Hematopoietic multipotent progenitor cell treated with erythropoietin and hydrocortisone succinate and interleukin-3 and kit ligand, for 15 days (in vitro differentiated cells): ENCODE measurements around the gene IL5RA.

Source experiments
- DNase-seq: peaks from one replicate; pipeline ENCODE4 v3.0.0-alpha.2; 2015; ENCODE audit warnings: low spot score

The IL5RA gene

GRCh38 chr3:3107858-3108257 is 2.3 kb downstream of the IL5RA start:
- DNase-seq: no peak

- DNase-seq: no peak
These were observed 3.0 kb downstream of the IL5RA start for GRCh38 chr3:3107181-3107580.

GRCh38 chr3:3105815-3106214 is 4.4 kb downstream of the IL5RA start:
- no peak for DNase-seq

GRCh38 chr3:3105246-3105645 is 4.9 kb downstream of the IL5RA start:
- DNase-seq: no peak

- no peak for DNase-seq
These were observed 7.4 kb downstream of the IL5RA start for GRCh38 chr3:3102751-3103150.

- DNase-seq: no peak
These were observed 8.3 kb downstream of the IL5RA start for GRCh38 chr3:3101660-3102458.

- no peak for DNase-seq
These were observed 12.2 kb downstream of the IL5RA start for GRCh38 chr3:3097958-3098357.

- no peak for DNase-seq
These were observed 21.2 kb downstream of the IL5RA start for GRCh38 chr3:3089017-3089416.

- DNase-seq: no peak
These were observed 22.3 kb downstream of the IL5RA start for GRCh38 chr3:3087716-3088465.

- no peak for DNase-seq
These were observed 22.9 kb downstream of the IL5RA start for GRCh38 chr3:3087279-3087678.

- DNase-seq: no peak
These were observed 23.9 kb downstream of the IL5RA start for GRCh38 chr3:3086239-3086638.

GRCh38 chr3:3085782-3086181 is 24.4 kb downstream of the IL5RA start:
- no peak for DNase-seq

GRCh38 chr3:3084890-3085289 is 25.3 kb downstream of the IL5RA start:
- DNase-seq: no peak

GRCh38 chr3:3082234-3082924 is 27.8 kb downstream of the IL5RA start:
- DNase-seq: no peak

GRCh38 chr3:3081381-3082233 is 28.6 kb downstream of the IL5RA start:
- DNase-seq: no peak

- DNase-seq: no peak
These were observed 29.9 kb downstream of the IL5RA start for GRCh38 chr3:3080309-3080708.

- DNase-seq: no peak
These were observed 35.5 kb downstream of the IL5RA start for GRCh38 chr3:3074551-3075257.

GRCh38 chr3:3071136-3071535 is 39.0 kb downstream of the IL5RA start:
- no peak for DNase-seq

- no peak for DNase-seq
These were observed 40.5 kb downstream of the IL5RA start for GRCh38 chr3:3069723-3070122.

GRCh38 chr3:3068358-3068881 is 41.8 kb downstream of the IL5RA start:
- no peak for DNase-seq

GRCh38 chr3:3066910-3067309 is 43.3 kb downstream of the IL5RA start:
- DNase-seq: no peak
